ENCODE data around the gene THSD4.

Gene THSD4

DNA sequence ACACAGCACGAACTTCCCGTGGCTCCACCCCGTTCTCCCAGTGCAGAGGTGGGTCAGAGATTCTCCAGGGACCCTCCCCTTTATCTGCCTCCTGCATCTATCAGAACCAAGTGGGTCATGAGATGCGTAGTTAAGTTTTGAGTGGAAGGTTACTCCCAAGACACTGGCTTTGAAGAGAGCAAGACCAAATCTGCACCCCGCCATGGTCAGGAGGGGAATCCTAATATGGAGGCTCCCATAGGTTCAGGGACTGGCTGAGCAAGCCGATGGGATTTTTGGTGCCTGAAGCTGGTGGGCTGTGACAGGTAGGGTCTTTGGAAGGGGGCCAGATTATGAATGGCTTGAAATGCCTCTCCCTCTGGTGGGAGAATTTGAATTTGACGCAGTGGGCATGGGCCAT is 488.1 kb downstream of the THSD4 start:
- DNase-seq, result no peak

DNA sequence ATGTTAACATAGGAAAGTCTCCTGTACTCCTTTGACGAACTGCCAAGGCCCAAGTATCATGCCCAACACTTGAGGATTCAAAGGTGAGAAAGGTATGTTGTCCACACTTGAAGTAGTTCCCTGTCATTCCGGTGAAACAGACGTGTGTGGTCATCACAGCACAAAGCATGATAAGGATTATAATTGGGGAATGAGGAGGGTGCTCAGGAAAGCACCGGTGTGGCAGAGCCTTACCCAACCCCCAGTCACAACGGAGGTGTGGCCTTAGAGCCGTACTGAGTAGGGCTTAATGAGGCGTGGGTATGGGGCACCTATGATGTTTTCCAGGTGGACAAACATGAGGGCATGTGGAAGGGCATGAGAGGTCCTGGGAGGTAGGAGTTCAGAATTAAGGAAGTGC is 492.1 kb downstream of the THSD4 start:
- DNase-seq, result no peak

DNA sequence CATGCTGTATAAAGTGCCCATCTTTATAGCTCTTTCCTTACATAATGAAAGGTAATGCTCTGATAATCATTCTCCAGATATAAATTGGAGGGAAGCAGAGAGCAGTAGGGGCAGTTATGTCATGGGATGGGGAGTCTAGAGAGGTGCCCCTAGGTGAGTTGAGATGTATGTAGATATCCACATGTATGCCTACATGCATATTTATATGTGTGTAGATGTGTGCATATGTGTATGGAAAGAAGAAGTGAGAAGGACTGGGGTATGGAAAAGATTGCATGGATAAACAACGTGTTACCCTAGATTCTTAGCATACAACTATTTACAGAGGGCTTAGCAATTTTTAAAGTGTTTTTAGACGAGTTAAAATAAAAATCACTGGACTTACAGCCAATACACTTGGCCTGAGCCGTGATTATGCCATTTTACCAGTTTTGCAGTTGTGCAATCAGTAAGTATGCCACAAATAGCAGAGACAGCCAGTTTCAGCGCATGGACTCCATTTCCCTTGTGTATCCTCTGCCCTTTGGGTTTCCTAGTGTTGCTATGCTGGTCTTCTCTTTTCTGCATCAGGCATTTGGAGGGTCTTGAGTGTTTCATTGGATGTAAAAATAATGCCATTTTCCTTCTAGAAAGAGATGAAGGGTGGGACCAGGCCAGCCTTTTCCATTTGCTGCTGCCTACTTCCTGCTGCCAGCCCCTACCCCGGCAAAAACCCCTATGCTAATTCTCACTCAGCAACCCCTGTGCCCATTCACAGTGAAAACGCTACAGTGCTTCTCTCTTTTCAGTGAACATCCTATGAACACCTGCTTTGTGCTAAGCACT is 495.7 kb downstream of the THSD4 start:
- no peak for DNase-seq

DNA sequence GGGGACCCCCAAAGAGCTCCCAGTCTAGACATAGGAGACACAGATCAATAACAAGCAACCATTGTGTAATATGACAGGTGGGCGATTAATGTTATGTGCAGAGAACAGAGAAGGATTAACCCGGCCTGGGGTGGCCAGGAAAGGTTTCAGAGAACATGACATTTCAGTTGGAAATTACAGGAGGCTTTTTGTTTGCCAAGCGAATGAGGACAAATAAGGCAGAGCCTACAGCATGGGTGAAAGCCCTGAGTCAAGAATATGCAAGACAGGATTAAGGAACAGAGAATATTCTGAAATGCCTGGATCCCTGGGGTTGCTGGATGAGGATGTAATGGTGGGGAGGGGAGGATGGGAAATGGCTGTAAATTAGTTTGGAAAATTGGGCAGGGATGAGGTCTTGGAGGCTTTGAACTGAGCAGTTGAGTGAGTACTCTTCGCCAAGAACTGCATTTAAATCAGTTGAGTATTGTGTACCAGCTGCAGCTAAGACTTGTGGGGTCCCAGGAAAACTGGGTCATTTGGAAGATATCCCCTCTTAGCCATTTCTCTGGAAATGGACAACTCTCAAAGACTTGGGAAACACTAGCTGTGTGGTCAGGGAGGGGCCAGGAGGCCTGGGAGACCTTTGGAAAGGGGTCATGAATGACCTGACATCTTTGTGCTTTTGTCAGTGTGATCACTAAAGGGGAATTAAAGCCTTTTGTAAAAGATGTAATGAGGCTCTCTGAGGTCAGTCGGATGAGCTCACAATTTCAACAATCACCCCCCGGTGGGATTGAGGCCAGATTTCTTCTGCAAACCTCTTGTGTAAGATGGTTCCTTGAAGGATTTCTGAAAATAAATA is 496.5 kb downstream of the THSD4 start:
- DNase-seq, result no peak

DNA sequence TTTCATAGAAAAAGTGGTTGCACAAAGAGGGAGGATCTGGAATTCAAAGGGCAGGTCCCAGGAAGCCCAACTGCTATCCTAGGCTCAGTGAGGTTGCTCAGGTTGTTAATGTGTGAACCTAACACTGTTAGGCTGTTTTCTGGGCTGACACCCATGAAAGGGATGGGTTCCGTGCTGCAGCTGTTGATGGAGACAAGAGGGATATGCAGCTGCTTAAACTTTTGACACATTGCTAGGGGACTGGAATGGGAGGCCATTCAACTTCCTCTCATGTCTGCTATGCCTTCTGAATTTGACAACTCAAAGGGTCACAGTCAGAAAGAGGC is 497.1 kb downstream of the THSD4 start:
- no peak for DNase-seq

DNA sequence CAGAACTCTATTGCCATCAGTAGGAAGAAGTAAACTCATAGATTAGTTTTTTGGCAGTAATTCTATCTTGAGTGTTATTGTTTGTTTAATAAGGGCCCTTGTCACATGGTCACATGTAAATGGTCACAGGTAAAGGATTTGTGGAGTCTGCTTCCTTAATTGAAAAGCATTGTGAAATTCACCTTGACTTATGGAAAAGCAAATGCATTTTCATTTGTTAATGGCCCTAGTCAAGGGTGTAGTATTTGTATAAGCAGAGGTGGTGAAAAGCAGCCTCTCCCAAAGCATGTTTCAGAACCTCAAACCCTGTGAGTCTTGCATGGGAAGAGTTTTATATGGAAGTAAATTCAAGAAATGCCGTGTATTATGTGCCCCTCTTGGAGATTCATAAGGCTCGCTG is 497.6 kb downstream of the THSD4 start:
- DNase-seq, result no peak

DNA sequence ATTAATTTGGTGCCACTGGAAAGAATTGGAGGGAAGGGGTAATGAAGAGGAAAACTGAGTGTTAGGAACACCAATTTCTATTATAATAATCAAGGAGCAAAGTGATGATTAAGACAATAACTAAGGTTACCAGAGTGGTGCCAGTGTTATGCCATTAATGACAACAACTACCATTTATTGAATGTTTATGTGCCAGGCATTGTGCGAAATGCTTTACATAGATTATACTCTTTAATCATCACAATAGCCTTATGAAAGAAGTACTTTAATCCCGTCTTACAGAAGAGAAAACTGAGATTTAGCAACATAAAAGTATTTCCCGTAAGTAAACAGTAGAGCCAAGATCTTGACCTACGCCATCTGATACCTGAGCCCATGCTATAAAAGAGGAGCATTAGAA is 507.8 kb downstream of the THSD4 start:
- no peak for DNase-seq

DNA sequence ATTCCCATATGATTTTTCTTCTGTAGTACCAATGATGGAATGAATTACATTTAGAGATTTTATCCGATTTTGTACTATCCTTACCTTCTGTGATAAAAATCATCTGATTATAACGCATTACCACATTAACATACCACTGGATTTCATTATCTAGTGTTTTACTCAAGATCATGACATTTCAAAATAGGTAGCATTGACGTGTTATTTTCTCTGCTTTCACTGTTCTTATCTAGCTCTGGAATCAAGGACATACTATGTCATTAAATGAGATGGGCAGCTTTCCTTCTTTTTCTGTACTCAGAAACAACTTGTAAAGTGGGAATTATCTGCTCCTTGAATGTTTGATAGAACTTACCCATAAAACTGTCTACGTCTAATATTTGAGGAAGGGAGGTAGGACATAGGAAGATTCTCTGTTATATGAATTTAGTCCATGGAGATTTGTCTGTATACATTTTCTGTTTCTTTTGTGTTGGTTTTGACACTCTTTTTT is 511.4 kb downstream of the THSD4 start:
- DNase-seq, result no peak

DNA sequence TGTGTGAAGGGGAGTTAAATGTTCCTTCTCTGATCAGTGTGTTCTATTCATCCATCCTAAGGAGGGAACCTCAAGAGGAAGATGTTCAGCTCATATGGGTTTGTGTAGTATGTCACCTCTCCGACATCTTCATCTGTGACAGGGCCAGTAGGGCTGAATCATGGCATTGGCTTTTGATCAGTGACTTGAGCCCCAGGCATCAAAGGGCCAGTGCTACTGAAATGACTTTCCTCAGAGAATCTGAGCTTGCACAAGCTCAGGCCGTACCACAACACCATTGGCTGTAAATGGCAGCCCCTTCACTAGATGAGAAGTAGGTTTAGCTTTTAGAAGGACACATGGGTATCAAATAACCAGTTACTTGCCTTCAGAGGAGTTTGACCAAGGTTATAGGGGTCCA is 511.9 kb downstream of the THSD4 start:
- DNase-seq, result no peak

DNA sequence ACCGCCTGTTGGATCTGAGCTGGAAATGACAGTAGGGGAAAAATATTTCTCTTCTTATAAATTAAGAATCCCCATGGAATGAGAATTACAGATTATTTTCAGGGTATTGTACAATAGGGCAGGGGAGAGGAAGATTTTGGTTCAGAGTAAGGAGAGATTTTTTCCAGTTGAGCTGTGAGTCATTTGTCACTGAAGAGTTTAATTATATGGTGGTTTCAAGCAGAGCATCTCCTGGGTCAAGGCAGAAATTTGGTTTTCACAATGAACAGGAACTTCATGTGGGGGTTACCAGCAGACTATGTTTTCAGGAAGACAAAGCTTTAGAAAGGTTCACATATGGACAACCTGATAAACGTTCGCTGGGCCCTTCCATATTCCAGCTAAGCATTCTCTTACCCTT is 512.3 kb downstream of the THSD4 start:
- DNase-seq, result peak; percentile 4

DNA sequence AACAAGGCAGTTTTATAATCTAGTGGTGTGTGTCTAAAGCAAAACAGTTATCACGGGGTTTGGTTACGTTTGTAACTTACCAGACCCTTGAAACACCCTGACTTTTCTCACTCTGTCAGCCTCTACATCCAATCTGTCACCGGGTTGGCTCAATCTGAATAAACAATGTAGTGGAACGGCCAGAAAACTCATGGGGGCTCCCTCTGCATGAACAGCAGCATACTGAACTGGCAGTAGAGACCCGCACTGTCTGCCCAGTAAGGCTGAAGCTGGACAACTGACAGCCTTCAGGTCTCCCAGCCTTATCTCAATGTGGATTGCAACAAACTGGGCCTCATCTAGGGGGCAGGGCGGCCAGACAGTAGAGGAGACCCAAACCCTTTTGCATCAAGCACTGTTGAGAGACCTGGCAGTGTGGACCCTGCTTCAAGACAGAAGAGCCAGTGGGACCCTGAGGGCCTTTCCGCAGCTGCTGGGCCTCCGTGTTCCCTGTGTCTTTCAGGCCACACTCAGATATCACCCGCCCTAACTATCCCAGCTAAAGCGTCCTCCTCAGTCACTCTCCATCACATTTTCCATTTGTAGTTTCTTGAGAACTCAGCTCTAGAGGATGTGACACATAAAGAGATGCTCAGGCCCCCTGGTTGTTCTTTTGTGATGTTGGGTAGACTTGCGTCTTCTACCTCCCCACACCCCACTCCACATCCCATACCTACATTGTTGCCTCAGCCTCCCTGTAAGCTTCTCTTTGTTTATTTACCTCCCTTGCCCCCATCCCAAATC is 513.9 kb downstream of the THSD4 start:
- DNase-seq, result no peak

DNA sequence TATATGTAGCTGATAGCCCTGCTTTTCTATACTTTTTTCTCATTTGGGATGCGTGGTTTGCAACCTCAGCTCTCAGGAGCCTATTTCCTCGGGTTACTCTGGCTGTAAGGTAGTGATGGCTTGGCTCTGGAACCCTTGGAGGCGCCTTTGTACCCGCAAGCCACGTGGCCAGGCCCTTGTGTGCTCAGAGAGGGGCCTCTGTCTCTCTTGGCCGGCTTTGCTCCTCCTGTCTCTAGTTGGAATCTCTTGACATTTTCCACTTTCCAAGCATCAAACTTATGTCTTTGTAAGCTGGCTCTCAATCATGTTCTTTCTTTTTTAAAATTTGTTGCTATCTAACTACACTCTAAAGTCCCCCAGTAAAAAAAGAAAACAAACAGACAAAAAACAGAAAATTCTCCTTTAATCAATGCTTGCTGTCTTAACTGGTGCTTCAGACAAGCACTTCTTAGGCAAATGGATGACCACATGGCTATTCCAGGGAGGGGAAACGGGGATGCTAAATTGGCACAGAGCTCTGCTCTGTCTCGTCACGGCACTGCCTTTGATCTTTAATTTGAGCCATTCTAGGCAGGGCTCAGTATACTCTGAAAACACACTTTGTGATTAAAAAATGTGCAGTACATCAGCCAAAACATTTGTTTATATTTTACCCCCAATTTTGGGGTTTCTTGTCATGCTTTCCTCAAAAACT is 514.7 kb downstream of the THSD4 start:
- no peak for DNase-seq

DNA sequence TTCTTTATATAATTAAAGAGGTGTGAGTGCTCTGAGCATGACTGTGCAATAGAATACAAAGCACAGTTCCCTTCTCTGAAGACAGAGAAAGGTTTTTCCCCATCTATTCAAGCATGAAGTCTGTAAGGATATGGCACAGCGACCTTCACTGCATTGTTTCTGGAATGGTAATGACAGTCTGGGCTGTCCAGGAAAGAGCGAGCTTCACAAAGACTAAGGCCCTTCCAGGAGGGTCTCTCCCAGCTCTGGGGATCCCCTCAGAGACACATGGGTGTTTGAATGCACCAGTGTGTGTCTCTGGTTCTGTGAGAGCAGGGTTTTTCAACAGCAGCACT is 515.2 kb downstream of the THSD4 start:
- DNase-seq, result no peak

DNA sequence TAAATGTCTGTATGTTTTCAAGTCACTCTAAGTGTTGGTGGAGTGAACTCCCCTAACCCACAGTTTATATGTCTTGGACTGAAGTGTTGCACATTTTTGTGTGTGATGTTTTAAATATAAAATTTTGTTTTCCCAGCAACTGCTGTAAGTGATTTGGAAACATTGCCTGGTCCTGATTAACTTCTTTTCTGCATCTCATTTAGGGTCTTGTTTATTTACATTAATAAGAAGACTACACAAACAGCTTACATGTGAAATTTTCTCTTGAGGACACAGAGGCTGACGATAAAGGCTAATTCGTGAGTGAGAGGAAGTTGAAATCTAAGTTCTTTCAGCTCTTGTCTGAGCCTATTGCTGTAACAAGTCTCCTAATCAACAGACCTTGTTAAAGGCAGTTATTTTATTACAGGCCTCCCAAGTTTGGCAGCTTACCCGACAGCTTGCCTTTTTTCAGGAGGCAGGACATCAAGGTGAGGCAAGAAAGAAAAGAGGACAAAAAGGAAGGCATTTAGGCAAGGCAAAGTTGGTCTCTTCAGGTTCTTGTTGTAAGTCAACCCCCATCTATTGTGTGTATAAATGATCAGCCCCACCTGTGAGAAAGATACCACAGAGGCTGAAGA is 517.4 kb downstream of the THSD4 start:
- no peak for DNase-seq

DNA sequence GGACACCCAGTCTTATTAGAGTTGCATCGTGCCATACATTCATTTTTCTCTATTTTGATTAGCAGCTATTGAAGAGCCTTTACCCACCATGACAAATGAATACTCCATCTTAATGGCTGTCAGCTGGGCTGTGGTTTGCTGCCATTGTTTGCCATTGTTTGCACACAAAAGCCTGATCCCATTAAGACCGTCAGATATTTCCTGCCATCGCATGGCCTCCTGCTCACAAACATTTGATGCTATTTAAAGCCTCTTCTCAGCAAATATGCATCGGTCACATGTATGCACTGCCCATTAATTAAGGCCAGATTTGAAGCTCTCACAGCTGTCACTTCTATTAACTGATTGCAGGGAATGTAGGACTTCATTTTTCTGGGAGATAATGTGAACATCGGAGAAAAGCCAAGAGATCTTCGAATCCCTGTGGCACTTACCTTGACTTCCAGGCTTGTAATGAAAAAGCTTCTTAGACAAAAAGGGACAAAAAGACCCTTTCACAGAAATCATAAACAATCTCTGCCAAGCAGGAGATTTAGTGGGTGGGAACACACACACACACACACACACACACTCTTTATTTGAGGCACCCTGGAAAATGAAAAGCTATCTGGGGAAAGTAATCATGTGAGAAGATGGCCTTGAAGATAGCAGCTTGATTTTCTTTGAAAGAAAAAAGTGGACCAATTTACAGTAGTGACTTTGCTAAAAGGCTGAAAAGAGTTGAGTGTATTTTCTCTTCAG is 519.7 kb downstream of the THSD4 start:
- no peak for DNase-seq

DNA sequence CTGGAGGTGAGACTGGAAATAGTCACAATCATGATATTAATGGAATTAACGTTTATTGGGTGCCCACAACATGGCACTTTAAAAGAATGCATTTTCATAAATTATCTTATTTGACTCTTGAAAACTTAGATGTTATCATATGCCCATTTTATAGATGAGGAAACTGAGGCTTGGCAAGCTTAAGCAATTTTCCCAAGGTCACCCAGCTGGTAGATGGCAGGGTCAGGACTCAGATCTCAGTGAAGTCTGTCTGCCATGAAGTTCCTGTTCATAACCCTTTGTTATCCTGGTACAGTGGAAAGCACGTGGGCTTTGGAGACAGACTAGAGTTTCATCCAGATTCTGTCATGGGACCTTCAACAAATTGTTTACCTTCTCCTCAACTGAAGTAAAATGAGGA is 520.5 kb downstream of the THSD4 start:
- no peak for DNase-seq

DNA sequence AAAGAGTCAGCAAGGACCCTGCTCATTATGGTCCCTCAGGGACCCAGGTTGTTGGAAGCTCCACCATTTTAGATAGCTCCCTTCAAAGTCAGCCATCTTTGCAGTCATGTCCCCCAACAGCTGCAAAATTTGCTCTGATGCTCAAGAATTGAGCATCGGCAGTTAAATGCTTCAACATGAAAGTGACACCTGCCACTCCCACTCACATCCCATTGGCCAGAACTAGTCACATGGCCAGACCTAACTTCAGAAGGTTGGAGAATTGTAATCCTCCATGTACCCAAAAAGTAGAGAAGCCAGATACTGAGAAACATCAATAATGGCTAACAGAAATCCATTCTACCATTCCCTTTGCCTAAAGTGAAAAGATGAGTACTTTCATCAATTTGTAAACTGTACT is 523.6 kb downstream of the THSD4 start:
- DNase-seq, result no peak

DNA sequence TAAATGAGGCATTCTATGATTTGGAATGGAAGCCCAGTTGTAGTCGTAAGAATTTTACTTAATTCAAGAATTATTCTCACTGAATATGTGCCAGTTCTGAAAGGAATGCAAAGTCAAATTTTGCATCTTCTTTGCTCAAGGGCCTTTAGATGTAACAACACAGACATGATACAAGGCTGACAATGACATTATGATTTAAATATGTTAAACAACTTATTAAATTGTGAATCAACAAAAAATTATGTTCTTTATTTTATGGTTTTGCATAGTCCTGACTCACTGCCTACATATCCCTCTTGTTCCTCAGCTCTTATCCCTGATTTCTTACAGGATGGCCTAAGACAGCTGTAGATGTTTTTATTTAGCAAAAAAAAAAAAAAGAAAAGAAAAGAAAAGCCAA is 524.2 kb downstream of the THSD4 start:
- DNase-seq, result peak; percentile 24

DNA sequence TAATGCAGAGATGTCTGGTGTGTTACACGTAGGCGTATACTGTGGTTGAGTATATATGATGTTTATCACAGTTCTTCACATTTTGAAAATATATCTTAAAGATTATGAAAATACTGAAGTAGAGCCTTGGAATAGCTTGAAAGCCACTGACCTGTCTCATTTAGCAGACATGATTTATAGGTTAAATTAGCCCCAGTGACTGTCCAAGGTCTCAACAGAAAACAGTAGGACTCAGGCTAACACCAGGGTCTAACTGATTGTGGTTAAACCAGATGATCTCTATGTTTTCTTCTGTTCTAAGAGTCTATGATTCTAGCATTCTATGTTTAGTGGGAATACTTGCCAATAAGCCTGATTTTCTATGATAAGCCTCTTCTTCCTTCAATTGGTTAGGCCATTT is 528.6 kb downstream of the THSD4 start:
- DNase-seq, result no peak

DNA sequence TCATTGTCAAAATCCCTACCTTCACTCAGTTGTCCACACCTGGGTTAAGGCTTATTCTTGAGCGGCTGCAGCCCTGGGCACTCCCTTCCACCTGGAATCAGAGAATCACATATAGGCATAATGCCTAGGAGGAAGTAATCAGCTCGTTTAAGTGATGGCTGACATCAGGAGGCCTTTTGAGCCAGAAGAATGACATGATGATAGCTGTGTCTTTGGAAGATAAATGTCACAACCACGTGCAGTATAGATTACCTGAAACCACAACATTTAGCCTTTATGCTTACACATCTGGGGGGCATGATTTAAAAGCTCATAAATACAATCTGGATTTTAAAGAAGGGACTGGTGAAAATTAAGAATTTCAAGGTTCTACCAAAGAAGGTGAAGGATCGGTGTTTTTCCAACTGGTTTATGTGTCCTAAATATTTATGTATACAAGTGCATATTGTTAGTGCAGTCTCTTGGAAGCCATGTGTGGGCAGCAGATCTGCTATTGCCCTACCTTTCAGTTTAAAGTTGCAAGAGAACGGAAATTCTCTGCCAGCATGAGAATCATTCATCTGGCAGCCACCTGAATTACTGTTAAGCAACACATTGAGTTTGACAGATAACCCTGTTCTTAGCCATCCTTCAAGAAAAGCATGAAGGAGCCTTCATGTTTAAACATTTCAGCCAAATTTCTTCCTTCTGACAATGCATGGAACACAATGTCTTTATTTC is 531.7 kb downstream of the THSD4 start:
- DNase-seq, result no peak

DNA sequence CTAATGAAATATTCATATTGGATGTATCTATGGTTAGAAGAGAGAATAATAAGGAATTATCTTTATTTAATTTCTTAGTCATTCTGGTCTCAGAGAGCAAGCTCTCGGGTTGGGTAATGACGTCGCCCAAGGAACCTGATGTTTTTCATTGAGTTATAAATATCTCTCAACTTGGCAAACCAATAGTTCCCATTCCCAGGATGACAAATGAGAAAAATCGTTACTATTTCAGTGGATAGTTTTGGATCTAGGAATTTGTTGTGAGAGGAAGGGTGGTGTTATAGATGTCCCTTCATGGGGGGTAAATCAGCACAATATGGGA is 532.2 kb downstream of the THSD4 start:
- DNase-seq, result no peak

Measured in EL (cell line).